SU-DHL-6 (cell line): Measurements from ENCODE around the gene USF2.

Experiments
- H2AFZ ChIP-seq: fragments of 200-600 bp; sonication (generic); 2 replicates; pipeline ENCODE4 v1.6.1; 2014; ENCODE audit warnings: low read depth, mild to moderate bottlenecking, moderate library complexity, mixed read lengths, antibody characterized with exemption, low read length; ENCODE audit not compliant: severe bottlenecking
- H3F3A ChIP-seq: fragments of 200-600 bp; shearing (Covaris generic); 2 replicates; pipeline ENCODE4 v1.6.0; 2016; ENCODE audit warnings: antibody characterized with exemption, mild to moderate bottlenecking; ENCODE audit not compliant: insufficient read depth
- H3K27ac ChIP-seq: fragments of 200-600 bp; sonication (generic); 2 replicates; pipeline ENCODE4 v1.5.1; 2016; ENCODE audit warnings: low read depth, mild to moderate bottlenecking, low read length, moderate library complexity, mixed read lengths
- H3K27me3 ChIP-seq: fragments of 200-600 bp; sonication (generic), shearing (Covaris generic); 2 replicates; pipeline ENCODE4 v1.6.0; 2014; ENCODE audit warnings: mild to moderate bottlenecking, low read length
- H3K36me3 ChIP-seq: fragments of 200-600 bp; sonication (generic); 2 replicates; pipeline ENCODE4 v1.6.1; 2014; ENCODE audit warnings: mild to moderate bottlenecking, low read length, mixed read lengths
- H3K4me2 ChIP-seq: fragments of 300-600, 200-600 bp; shearing (Covaris generic), sonication (generic); 2 replicates; pipeline ENCODE4 v1.6.0; 2014; ENCODE audit warnings: low read length, low read depth, mild to moderate bottlenecking; ENCODE audit not compliant: poor library complexity, severe bottlenecking
- H3K4me3 ChIP-seq: fragments of 200-600 bp; sonication (generic); 2 replicates; pipeline ENCODE4 v1.5.1; 2014; ENCODE audit warnings: antibody characterized with exemption, low read length, mild to moderate bottlenecking, mixed read lengths; ENCODE audit not compliant: insufficient read depth, poor library complexity, severe bottlenecking
- H3K79me2 ChIP-seq: fragments of 200-600 bp; sonication (generic); 2 replicates; pipeline ENCODE4 v1.6.1; 2014; ENCODE audit warnings: mild to moderate bottlenecking, low read length, moderate library complexity; ENCODE audit not compliant: insufficient read depth
- H3K9ac ChIP-seq: fragments of 200-600 bp; sonication (generic); 2 replicates; pipeline ENCODE4 v1.7.0; 2014; ENCODE audit warnings: mild to moderate bottlenecking, low read length
- H3K9me2 ChIP-seq: fragments of 200-600 bp; sonication (generic); replicated peaks from 2 replicates; pipeline ENCODE4 v1.6.1; 2014; ENCODE audit warnings: low read length; ENCODE audit not compliant: insufficient read depth
- H3K9me3 ChIP-seq: fragments of 200-600 bp; sonication (generic); 2 replicates; pipeline ENCODE4 v1.6.1; 2014; ENCODE audit warnings: low read length, mixed read lengths; ENCODE audit not compliant: insufficient read depth
- H4K20me1 ChIP-seq: fragments of 200-600 bp; sonication (generic); 2 replicates; pipeline ENCODE4 v1.6.1; 2014; ENCODE audit warnings: low read depth, mild to moderate bottlenecking, antibody characterized with exemption, low read length, moderate library complexity, mixed read lengths
- CTCF ChIP-seq: fragments of 200-600 bp; sonication (generic); IDR thresholded peaks from one replicate; pipeline ENCODE4 v1.5.1; 2017; ENCODE audit warnings: antibody characterized with exemption, mild to moderate bottlenecking, low read length, moderate library complexity; ENCODE audit not compliant: insufficient read depth, poor library complexity, severe bottlenecking
- EZH2phosphoT487 ChIP-seq: fragments of 200-600 bp; sonication (generic), shearing (Covaris generic); conservative IDR thresholded peaks from 2 replicates; pipeline ENCODE4 v1.6.1; 2018; ENCODE audit warnings: mild to moderate bottlenecking, antibody characterized with exemption, low read length, moderate library complexity, mixed read lengths

The USF2 gene

GRCh38 chr19:35322014-35322413 is 53.3 kb downstream of the USF2 start:
- Histone ChIP-seq H3K4me3 (no peak overlapping the region), H3K79me2 (no peaks in the 10 kb centered on the region), H4K20me1 (no peaks in the 10 kb centered on the region), H3K27ac (no peak overlapping the region), H3K9ac (no peak overlapping the region), H2AFZ (no peak overlapping the region), H3K9me2 (no peaks in the 10 kb centered on the region), H3K4me2 (no peak overlapping the region), H3K9me3 (peaks cover 10% of the 10 kb centered on the region; the same call in 1 of the 2 replicates), H3K36me3 (no peaks in the 10 kb centered on the region), H3F3A (peaks cover 45% of the 10 kb centered on the region), H3K27me3 (no peaks in the 10 kb centered on the region)
- TF ChIP-seq CTCF: no peak
- TF ChIP-seq EZH2phosphoT487: no peak

GRCh38 chr19:35327642-35328041 is 58.9 kb downstream of the USF2 start:
- H3K79me2 ChIP-seq: peaks cover 32% of the 10 kb centered on the region

GRCh38 chr19:35328851-35329285 is 60.1 kb downstream of the USF2 start, which contains the start of gene CD22:
TSS of gene CD22 (plus strand) at chr19:35329187. CDS start at chr19:35332041, 2,854 bp downstream.
- no peaks in the 10 kb centered on the region for H3K9me3 ChIP-seq
- peak within 1 kb of the TSS; percentile 96 for H3K27ac ChIP-seq
- TF ChIP-seq EZH2phosphoT487: no peak
- TF ChIP-seq CTCF: no peak
- peaks cover 2% of the 10 kb centered on the region; the same call in 1 of the 2 replicates for H4K20me1 ChIP-seq
- H3K9ac ChIP-seq: peak within 1 kb of the TSS; percentile 96
- H3K79me2 ChIP-seq: peaks cover 45% of the 10 kb centered on the region
- H2AFZ ChIP-seq: no peak within 1 kb of the TSS
- peaks cover 16% of the 10 kb centered on the region for H3K36me3 ChIP-seq
- H3F3A ChIP-seq: peaks cover 49% of the 10 kb centered on the region
- peak within 1 kb of the TSS; percentile 89 for H3K4me3 ChIP-seq
- no peaks in the 10 kb centered on the region for H3K27me3 ChIP-seq
- no peaks in the 10 kb centered on the region for H3K9me2 ChIP-seq
- H3K4me2 ChIP-seq: peak within 1 kb of the TSS; percentile 94

More at GRCh38 chr19:35327642-35328041, 58.9 kb downstream of the USF2 start:
- H3K27ac ChIP-seq: no peak overlapping the region
- H3F3A ChIP-seq: peaks cover 51% of the 10 kb centered on the region
- no peak overlapping the region for H3K9ac ChIP-seq
- H2AFZ ChIP-seq: no peak overlapping the region
- no peaks in the 10 kb centered on the region for H3K9me3 ChIP-seq
- no peaks in the 10 kb centered on the region for H3K27me3 ChIP-seq
- no peaks in the 10 kb centered on the region for H3K9me2 ChIP-seq
- peaks cover 6% of the 10 kb centered on the region; the same call in 1 of the 2 replicates for H3K36me3 ChIP-seq
- TF ChIP-seq EZH2phosphoT487 (no peak), CTCF (no peak)
- no peak overlapping the region for H3K4me2 ChIP-seq
- H3K4me3 ChIP-seq: no peak overlapping the region
- no peaks in the 10 kb centered on the region; the same call in 1 of the 2 replicates for H4K20me1 ChIP-seq
